NCI-H2107 treated with DMSO at 0.1 percent for 48 hours (cell line): Measurements from ENCODE around the gene TTC34.
A peak's percentile ranks its signal among the peaks of the same experiment; 100 is the strongest.

Source experiments
- DNase-seq: peaks from one replicate; lab custom pipeline; 2025; ENCODE audit not compliant: unreplicated experiment; lab: John Stamatoyannopoulos, UW

TTC34 gene

GRCh38 chr1:2643414-2644077, 157.9 kb downstream of the TTC34 start:
- no peak for DNase-seq

DNA sequence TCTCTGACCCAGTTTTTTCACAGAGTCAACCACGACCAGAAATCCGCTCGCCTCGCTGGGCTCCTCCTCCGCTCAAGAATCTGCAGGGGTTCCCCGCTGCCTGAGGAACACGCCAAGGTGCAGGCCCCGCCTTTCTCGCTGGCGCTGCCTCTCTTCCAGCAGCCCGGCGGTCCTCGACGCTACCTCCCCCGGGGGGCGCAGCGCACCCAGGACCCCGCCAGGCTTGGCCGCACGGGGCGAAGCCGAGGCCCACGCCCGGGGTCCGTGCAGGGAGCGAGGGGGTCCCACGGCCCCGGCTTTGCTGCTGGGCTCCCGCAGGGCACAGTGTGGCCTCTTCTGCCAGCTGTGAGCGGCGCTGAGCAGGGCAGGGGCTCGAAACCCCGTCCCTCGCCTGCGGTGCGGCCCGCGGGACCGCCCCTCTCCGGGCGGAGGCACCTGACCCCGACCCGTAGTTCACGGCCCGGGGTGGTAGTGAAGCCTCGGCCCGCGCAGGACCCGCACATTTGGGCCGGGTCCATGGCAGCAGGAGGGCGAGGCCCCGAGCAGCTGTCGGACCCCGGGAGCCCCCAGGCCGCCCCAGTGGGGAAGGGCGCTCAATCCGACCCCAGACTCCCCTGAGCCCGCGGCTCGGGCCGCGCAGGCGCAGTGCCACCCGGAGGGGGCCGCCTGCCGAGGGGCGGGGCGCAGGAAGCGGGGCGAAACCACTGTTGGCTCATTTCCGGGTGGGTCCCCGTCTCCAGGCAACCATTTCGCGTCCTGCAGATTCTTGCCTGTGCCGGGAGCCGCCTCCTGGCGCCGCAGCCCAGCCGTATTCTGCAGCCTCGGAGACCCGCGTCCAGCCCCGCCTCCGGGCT, 158.7 kb downstream of the TTC34 start:
- DNase-seq, result peak; percentile 5

DNA sequence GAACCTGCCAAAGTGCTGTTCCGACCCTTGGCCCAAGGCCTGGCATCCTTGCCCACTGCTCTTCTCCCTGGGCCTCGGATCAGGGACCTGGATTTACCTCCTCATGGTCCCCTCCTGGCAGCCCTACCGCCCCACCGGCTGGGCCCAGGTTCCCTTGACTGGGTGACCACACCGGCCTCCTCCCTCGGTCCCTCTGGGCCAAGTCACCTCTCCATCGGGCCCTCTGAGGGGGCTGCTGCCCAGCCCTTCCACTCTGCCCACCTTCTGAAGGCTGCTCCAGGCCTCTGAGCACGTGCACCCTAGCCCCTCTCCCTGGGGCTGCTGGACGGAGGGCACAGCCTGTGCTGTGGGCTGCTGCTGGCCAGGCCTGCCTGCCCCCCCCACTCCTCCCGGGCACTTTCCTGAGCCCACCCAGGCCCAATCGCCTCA, 159.3 kb downstream of the TTC34 start:
- DNase-seq, result no peak

GRCh38 chr1:2641381-2642130, 159.9 kb downstream of the TTC34 start:
- DNase-seq, result no peak

DNA sequence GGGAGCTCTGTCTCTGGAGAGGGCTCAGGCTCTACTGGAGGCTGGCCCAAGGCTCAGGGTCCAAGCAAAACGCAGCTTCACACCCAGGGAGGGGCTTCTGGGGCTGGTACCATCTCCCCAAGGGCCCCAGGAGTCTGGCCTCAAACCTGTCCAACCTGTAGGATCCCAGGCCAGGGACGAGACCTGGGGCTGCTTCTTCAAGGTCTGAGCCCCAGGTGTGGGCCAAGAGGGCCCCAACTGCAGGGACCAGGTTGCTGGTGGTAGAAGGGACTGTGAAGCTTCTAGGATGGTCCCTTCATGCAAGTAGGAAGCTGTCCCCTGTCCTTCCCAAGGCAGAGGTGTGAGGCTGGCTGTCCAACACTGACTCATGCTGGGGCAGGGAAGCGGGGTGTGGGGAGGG, 160.9 kb downstream of the TTC34 start:
- DNase-seq, result no peak

GRCh38 chr1:2639607-2640521, 161.6 kb downstream of the TTC34 start:
- no peak for DNase-seq

DNA sequence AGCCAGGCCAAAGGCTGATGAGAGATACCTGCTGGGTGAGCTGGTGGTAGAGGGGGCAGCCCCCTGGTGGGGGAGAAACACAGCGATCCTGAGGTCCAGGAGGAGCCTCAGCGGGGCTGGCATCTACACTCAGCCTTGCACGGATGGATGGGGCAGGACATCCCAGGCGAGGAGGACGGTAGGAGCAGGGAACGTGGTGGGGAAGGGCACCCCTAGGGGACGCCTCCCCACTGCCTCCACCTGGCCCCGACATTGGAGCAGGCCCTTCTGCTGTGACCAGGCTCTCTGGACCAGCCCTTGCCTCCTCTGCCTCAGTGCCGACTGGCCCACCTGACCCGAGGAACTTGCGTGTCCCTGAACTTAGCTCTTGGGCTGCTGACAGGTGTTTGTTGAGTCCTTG, 162.3 kb downstream of the TTC34 start:
- DNase-seq, result no peak

DNA sequence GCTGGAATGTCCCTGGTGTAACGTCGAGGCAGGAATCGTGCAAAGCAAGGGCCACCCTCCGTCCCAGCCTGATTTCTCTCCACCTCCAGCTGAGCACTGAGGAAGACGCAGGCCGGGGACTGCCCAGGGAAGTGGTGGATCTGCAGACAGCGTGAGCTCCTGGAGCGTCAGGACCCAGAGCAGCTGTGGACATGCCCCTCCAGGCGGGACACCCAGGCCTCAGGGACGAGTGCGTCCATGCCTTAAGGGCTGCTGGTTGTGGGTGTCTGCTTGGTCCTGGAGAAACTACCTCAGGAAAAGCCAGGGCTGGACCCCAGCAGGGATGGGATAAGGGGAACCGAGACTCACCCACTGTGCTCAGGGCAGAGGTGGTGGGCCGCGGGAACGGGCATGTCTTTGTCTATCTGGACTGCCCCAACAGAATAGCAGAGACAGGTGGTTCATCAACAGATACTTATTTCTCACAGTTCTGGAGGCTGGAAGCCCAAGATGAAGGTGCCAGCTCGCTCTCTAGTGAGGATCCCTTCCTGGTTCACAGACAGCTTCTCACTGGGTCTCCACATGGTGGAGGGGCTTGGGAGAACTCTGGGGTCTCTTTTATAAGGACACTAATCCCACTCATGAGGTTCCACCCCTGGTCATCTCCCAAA, 162.9 kb downstream of the TTC34 start:
- no peak for DNase-seq

- no peak for DNase-seq
Measured at GRCh38 chr1:2637442-2638145, 163.9 kb downstream of the TTC34 start.

- DNase-seq, result no peak
Measured at GRCh38 chr1:2636733-2637132, 164.8 kb downstream of the TTC34 start.

DNA sequence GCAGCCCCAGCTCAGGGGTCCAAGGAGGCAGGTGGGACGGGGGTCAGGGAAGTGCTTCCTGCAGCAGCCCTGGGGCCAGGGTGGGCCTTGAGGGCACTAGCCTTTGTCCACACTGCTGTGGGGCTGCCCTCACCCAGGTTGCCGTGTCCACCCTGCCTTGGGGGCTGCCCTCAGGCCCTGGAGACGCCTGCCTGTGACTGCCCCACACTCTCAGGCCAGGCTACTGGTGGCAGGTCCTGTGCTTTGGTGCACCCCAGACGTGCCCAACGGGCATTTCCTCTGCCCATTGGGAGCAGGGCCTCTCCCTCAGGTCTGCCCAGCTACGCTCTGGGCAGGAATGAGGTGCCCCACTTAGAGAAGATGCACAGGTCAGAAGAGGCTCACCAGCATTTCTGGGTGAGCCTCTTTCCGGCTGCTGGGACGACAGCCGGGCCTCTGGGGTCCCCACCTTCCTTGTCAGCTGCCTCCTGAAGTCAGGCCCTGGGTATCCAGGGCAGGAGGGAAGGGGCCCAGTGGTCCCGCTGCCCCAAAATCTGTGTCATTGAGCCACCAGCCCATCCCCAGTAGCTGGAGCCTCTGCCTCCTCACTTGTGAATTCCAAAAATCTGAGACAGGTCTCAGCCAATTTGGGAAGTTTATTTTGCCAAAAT, 166.0 kb downstream of the TTC34 start:
- DNase-seq, result no peak

GRCh38 chr1:2633936-2634491, 167.5 kb downstream of the TTC34 start:
- DNase-seq, result no peak

DNA sequence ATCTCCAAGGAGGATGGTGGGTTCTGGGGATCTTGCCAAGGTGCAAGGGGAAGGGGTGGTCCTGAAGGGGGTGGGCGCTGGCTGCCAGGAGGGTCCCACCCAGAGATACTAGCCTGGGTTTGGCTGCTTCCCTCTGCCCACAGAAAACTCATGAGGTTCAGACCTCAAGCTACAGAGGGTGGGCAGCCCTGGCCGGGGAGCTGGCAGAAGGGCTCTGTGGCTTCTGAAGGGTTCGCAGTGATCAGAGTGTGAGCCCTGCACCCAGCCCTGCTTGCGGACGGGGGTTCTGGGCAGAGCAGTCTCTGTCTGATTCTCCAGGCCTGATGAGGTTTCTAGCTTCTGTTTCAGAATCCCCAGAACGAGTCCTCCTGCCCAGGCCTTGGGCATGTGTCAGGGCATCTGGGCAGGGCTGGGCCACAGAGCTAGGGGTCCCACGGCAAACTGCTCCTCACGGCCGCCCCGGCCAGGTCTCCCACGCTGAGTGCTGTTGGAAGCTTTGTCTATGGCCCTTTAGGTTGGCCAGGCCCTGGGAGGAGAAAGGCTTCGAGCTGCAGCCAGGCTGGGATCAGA, 168.0 kb downstream of the TTC34 start:
- no peak for DNase-seq

- DNase-seq, result no peak
Measured at GRCh38 chr1:2632561-2633361, 168.7 kb downstream of the TTC34 start, which contains the start of gene MMEL1. Gene MMEL1 (minus strand): TSS chr1:2633016. CDS start chr1:2629484, 3,532 bp downstream.

GRCh38 chr1:2632051-2632430, 169.5 kb downstream of the TTC34 start:
- no peak for DNase-seq

GRCh38 chr1:2631136-2632050, 170.1 kb downstream of the TTC34 start:
- no peak for DNase-seq
